HG02970 (cell line): ENCODE results near the gene CDH18.

Source experiments
- ATAC-seq: cut with Tn5 transposase; IDR thresholded peaks from one replicate; pipeline ENCODE4 v1.9.1; 2021; ENCODE audit warnings: mild to moderate bottlenecking, moderate library complexity, moderate number of reproducible peaks; ENCODE audit not compliant: unreplicated experiment, low FRiP score

CDH18 gene

DNA sequence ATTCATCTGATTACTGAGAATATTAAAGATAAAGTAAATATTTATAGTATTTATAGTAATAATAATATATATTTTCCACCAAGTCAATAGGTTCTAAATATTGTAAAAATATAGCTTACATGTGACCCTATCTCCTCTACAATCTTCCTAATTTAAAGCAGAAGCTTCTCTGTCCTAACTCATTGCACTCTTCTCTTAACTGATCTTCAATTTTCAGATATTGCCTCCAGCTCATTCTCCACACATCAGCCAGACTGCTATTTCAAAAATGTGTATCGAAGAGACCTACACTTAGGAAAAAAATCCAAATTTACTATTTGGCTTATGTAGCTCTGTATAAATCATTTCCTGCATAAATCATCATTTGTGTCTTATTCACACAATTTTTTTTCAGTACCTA lies 47.8 kb downstream of the CDH18 start:
- ATAC-seq: no peak

GRCh38 chr5:19930451-19930850 lies 57.5 kb downstream of the CDH18 start:
- ATAC-seq: no peak

GRCh38 chr5:19928562-19929421 lies 59.2 kb downstream of the CDH18 start:
- no peak for ATAC-seq

DNA sequence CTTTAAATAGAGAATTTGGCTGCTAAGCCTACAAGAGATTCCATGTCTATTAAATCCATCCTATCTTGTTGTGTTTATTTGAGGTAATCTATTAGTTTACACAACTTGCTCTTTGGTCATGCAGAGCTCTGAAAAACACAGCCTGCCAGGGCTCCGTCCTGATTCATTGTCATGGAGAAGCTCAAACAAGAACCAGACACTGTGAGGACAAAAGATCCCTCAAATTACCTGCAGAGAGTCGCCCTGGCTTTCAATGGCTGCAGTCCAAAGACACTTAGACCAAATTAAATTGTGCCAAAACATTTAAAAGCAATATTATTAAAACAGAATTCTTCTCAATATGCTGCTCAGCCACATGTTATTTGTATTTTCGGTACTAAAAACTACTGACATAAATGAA lies 60.1 kb downstream of the CDH18 start:
- no peak for ATAC-seq

DNA sequence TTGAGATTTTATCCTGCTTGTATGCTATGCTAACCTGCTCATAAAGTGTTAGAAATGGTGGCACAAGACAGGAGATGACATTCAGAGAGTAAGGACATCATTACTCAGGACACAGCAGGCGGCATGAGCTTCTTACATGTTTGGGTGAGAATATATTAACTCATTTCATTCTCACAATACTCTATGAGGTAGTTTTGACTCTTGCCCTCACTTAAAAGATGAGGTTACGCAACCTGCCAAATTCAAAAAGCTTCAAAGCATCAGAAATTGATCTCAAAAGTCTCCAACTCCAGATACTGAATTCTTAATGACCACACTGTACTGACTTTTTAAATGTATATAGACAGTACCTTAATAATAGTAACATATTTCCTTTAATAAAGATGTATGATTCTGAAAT lies 60.8 kb downstream of the CDH18 start:
- ATAC-seq: no peak

- ATAC-seq: no peak
Observed at GRCh38 chr5:19923742-19924141, 64.3 kb downstream of the CDH18 start.

DNA sequence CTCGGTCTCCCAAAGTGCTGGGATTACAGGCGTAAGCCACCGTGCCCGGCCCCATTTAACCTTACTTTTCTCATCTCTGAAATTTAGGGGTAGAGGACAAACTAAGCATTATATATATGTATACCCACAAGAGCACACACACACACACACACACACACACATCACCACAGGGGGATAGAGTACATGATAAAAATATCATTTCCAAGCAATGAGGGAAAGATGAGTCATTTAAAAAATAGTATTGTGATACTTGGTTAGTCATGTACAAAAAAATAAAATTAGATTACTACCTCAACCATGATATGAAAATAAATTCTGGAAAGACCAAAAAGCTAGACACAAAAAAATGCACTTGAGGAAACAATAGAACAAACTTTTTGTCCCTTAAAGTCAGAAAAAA lies 67.2 kb downstream of the CDH18 start:
- no peak for ATAC-seq

DNA sequence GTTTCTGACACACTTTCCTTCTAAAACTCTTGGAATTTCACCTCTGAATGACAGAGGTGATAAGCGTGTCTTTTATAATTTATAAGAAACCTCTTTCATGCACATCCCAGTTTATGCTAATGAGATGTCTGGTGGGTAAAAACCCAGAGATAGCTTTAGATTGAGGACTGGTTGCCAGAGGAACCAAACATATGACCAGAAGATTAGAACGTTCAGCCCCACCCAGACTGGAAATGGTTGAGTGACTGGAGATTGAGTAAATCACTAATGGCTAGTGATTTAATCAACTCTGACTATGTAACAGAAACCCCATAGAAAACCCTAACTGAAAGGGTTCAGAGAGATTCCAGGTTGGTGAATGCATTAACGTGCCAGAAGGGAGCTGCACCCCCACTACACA lies 69.2 kb downstream of the CDH18 start:
- ATAC-seq: no peak

DNA sequence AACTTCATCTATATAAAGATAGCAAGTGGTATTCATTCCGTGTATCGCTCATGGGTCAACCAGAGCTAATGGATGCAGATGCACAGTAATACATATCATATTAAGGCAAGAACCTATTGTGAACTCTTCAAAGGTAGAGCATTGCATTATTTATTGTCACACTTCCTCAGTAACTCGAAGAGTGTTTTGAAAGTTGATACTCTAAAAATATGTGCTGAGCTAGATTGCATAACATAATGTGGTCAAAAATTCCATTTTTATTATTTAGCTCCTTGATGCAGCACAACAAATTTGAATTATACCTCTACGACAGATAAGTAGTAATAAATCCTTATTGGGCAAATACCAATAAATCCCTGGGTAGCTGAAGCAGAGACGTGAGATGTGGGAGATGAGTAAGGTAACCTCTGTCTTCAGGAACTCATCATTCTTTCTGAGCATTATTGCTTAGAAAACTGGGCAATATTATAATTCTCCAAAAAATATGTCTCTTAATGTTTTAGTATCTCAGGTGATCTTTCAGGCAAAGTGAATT lies 70.3 kb downstream of the CDH18 start:
- ATAC-seq: no peak

DNA sequence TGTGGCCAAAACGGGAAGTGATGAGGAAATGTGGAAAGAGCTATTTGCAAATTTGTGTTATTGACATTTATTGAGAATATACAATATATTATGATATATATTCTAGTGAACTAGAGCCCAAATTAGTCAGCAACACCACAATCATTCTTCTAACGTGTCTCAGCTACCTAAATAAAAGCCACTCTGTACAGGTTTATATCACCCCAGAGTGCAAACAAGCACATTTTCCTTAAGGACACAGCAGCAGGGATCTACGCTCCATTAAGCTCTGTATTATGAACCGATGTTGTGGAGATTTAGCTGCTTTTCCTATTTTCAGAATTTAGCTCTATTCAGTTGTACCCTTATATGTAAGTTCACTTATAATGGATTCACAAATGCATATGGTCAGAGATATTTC lies 77.9 kb downstream of the CDH18 start:
- no peak for ATAC-seq

DNA sequence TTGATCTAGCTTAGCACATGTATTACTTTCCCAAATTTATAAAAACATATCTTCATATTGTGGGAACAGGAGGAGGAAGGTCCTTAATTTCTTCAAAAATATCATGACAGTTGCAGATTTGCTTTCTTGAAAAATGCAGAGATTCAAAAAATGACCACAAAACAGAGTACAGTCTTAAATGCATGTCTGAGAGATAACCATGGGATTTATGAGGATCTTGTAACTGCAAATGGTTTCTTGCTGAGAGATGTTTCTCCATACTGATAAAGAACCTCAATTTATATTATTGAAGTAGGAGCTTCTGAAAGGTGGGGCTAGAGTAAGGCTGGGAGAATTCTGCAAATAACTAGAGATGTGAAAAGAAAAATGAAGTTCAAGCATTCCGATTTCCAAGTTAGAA lies 83.2 kb downstream of the CDH18 start:
- ATAC-seq: no peak

- no peak for ATAC-seq
Observed at GRCh38 chr5:19903611-19904010, 84.4 kb downstream of the CDH18 start.

GRCh38 chr5:19902316-19902934 lies 85.6 kb downstream of the CDH18 start:
- ATAC-seq: no peak

DNA sequence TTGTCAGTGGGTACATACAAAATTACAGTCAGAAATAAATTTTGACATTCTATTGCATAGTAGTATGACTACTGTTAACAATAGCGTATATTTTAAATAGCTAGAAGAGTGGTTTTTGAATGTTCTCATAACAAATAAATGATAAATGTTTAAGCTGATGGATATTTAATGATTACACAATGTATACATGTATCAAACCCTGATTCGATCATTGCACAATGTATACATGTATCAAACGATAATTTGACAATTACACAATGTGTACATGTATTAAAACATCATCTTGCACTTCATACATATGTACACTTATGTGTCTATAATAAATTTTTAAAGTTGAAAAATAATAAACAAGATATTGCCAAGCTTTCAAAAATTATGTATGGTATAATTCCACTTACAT lies 87.7 kb downstream of the CDH18 start:
- ATAC-seq: no peak

DNA sequence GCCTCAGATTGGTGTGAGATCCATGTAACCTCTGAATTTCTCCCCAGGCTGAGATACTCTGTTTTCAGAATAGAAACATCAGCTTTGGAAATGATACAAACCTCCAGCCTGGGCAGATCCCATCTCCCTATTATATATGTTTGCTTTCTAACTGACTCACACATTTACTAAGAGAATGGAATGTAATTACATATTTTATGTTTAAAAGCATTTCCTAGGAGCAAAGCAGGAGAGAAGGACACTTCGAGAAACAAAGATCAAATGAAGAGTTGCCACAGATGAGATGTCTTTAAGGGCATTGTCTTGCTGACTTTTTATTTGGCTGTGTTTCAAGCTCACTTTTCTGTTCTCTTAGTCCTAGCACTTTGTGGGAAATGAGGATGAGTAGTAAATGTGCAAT lies 96.3 kb downstream of the CDH18 start:
- no peak for ATAC-seq

- no peak for ATAC-seq
Observed at GRCh38 chr5:19886123-19886917, 101.7 kb downstream of the CDH18 start.

- ATAC-seq: no peak
Observed at GRCh38 chr5:19885040-19885824, 102.8 kb downstream of the CDH18 start.

DNA sequence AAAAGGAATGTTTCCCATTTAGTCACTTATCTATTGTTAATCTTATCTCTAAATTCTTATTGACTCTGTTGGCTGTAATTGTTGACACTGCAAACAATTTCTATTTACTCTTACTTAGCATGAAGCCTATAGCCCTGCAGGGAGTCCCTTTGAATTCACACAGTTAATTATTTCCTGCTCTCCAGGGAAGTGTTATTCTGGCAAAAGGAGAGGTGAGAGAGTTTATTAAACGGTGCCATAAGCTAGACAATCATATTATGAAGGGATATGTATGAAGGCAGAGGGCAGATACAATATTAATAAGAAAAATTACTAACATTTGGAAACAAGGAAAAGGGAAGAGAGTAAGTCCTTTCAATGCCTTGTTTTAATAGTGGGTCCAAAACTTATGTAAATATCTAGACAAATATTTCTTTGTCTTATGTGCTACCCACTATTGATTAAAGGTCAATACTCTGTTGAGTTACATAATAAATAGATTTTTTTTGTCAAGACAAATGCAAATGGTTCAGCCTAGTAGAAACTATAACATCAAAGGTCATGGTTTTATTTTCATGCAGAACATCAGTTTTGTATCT lies 107.1 kb downstream of the CDH18 start:
- no peak for ATAC-seq

DNA sequence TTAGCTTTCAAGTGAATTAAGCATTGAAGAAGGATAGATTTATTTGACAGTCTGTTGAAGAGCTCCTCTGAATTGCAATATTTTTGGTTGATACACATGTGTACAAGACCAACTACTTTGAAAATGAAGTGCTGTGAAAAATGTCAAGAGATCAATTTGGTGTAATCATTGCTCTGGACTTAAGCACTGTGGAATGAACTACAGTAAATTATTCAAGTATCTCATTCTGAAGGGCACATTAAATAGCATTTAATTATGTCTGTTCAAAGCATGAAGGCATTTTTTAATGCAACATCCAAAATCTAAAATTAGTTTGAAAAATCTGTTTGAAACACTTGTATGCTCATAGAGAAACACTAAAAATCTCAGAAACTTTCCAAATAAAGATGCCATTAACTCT lies 107.5 kb downstream of the CDH18 start:
- no peak for ATAC-seq

DNA sequence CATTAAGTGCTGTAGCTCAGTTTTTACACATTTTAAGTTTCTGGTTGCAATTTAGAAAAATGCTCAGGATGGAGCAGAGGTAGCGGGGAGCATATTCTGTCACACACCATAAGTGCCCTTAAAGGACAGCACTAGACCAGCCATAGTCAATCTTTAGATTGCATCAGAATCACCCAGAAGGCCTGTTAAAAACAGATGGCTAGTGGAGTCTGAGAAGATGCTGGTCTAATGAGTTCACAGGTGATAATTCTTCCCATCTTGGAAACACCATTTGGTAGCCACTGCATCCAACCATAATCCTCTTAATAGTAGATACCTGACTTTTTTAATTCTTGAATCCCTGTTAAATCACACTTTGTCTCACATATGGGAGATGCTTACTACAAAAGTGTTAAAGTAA lies 113.2 kb downstream of the CDH18 start:
- no peak for ATAC-seq
